HG02623 (cell line): ENCODE measurements around the gene TPGS2.
A peak's percentile ranks its signal among the peaks of the same experiment; 100 is the strongest.
"Not testable (repeated sequence)": the region's sequence is repeated elsewhere in the genome, so short reads cannot be mapped to it uniquely, and the experiment has no call there.

Source experiments
- ATAC-seq: cut with Tn5 transposase; IDR thresholded peaks from one replicate; pipeline ENCODE4 v1.9.1; 2021; ENCODE audit warnings: moderate library complexity; ENCODE audit not compliant: unreplicated experiment

Gene TPGS2

DNA sequence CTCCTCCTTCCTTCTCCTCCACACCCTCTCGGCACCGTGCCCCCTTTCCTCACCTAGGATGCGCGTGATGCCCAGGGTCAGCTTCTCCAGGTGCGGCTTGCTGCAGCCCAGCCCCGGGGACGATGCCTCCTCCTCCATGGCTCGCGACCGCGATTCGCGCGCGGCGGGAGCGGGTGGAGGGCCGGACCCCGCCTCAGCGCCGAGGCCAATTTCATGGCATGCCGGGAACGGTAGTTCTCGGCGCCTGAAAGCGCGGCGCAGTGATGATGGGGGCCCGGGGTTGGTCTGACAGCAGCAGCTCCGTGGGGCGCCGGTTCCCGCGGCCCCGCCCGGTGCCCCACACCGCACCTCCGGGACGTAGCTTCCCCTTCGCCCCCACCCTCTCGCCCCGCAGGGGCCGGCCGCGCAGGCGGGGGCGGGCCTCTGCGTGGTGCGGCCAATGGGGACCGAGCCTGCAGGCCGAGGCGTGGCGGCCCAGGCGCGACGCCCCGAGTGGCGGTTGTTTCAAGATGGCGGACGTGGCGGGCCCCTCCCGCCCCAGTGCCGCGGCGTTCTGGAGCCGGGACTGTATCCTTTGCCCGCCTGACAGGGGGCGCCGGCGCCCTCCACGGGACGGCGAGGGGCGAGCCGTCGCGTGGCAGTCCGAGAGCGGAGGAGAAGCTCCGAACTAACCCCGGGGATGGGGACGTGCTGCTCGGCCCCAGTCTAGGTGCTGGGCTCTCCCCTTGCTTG is at the start of gene TPGS2, which contains the start of gene KIAA1328:
TPGS2 (minus strand) TSS at position 373 of the 732 bp plus-strand sequence; CDS start at position 138, 235 bp downstream.
KIAA1328 (plus strand) TSS at position 498 of the 732 bp plus-strand sequence; CDS start at position 510, 12 bp downstream.
- peak; percentile 93 for ATAC-seq

- ATAC-seq, result not testable (repeated sequence)
Measured at GRCh38 chr18:36873826-36874225, 45.0 kb upstream of the TPGS2 start.

- no peak for ATAC-seq
Measured at GRCh38 chr18:36872329-36872728, 43.5 kb upstream of the TPGS2 start.

GRCh38 chr18:36871801-36872200 is 43.0 kb upstream of the TPGS2 start:
- ATAC-seq, result no peak

- no peak for ATAC-seq
Measured at GRCh38 chr18:36867056-36867455, 38.3 kb upstream of the TPGS2 start.

DNA sequence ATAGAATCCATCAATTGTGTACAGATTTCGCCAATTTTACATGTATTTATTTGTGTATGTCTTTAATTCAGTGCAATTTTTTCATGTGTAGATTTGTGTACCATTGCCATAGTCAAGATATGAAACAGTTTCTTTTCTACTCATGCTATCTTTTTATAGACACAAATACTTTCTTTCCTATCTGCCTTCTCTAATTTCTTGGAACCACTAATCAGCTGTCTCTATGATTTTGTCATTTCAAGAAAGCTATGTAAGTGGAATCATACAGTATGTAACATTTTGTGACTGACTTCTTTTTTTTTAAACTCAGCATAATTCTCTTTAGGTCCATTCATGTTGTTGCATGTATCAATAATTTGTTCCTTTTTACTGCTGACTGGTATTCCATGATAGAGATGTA is 33.4 kb upstream of the TPGS2 start:
- no peak for ATAC-seq

- no peak for ATAC-seq
Measured at GRCh38 chr18:36856815-36857214, 28.0 kb upstream of the TPGS2 start.

DNA sequence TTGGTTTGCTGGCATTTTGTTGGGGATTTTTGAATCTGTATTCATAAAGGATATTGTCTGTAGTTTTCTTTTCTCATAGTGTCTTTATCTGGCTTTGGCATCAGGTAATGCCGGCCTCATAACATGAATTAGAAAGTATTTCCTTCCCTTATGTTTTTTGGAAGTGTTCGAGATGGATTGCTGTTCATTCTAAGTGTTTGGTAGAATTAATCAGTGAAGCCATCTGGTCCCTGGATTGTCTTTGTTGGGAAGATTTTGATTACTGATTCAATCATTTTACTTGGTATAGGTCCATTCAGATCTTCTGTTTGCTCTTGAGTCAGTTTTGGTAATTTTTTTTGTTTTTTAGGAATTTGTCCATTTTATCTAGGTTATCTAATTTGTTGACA is 22.4 kb upstream of the TPGS2 start:
- ATAC-seq, result no peak

GRCh38 chr18:36850527-36851201 is 21.9 kb upstream of the TPGS2 start:
- ATAC-seq, result no peak

GRCh38 chr18:36849288-36850006 is 20.6 kb upstream of the TPGS2 start:
- no peak for ATAC-seq

DNA sequence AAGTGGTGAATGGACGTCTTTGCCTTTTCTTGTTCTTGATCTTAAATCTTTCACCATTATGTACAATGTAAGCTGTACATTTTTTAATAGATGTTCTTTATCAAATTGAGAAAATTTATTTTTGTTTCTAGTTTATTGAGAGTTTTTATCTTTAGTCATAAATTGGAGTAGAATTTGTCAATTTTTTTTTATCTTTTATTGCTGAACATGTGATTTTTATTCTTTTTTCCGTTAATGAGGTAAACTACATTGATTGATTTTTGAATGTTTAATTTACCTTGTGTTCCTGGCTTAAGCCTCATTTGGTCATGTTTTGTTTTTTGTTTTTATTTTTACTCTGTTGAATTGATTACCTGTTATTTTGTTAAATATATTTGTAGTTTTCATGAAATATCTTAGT is 19.8 kb upstream of the TPGS2 start:
- no peak for ATAC-seq

DNA sequence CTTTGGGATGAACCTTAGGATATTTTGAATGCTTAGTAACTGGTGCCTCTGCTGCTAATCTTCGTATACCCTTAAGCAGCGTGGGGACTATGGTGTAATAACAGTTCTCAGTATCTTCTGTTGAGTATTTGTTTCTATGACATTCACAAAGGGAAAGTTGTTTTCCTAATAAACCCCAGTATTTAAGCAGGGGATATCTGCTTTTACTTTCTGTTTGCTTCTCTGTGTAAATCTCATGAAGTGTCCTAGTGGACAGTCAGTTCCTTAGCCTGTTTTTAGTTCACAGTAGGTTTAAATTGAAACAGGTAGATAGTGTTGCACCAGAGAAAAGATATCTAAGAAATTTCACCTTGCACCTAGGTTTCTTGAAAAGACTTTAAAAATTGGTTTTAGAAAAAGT is 15.0 kb upstream of the TPGS2 start:
- no peak for ATAC-seq

DNA sequence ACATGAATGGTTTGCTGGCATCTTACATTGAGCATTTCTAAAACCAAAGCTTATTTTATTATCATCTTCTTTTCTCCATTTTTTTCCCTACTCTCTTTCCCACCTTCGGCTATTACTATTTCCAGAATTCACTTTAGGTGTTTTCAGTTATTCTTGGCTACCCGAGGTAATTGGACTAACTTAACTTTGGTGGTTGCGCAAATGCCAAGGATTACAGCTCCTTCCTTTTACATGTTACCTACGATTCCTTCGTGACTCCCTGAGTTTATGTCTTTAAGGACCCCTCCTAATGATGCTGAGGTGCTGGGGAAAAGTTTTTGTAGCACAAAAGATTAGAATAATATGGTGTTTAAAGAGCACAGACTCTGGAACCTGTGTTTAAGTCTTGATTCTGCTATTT is 14.4 kb upstream of the TPGS2 start:
- no peak for ATAC-seq

GRCh38 chr18:36839835-36840234 is 11.0 kb upstream of the TPGS2 start:
- no peak for ATAC-seq

- no peak for ATAC-seq
Measured at GRCh38 chr18:36835927-36836326, 7.1 kb upstream of the TPGS2 start.

DNA sequence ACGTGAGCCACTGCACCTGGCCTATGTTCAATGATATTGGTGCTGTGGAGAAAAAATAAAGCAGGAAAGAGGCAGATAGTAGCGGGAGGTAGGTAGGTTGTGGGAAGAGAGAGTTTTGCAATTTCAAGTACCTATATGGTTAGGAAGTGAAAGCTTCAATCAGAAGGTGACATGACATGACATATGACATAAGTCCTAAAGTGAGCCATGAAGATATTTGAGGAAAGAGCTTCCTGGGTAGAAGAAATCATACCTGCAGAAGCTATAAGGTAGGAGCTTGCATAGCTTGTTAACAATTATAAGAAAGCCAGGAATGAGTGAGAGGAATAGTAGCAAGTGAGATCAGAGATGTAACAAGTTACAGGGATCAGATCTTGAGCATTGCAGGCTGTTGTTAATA is 4.3 kb upstream of the TPGS2 start:
- ATAC-seq, result no peak

- ATAC-seq, result no peak
Measured at GRCh38 chr18:36831139-36831538, 2.3 kb upstream of the TPGS2 start.

GRCh38 chr18:36830158-36830495 is 1.3 kb upstream of the TPGS2 start:
- ATAC-seq, result no peak

DNA sequence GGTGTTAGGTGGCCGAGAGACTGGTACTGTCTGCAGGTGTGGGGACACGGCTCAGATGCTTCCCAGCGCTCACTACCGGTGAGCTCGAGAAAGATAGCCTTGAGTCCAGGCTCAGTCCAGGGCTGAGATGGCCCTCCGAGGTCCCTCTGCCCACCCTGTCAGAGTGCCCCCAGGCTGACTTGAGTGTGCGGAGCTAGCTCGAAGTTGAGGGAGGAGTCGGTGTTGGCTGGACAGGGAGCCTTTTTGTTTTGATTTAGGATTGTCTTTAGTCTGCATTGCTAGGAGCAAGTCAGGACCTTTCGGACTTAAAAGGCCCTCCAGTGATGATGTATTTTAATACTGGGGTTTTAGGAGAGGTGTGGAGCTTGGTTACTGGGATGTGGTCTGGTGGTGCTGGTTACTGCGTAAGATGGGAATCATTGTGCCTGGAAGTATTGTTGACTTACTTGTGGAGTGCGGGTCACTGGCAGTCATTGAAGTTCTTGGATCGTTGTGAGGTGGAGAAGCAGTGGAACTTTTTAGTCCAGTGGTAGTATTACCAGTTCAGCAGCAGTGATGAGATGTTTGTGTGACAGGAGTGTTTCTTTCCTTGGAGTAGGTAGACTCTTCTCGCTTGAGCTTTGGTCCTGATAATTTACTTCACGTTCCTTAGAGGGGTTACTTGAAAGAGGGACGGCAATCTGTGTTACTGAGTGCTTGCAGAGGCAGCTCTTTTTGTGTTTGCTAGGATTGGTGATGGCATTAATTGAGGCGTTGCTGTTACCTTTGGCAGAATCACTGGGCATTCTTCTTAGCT is 758 bp upstream of the TPGS2 start:
- ATAC-seq, result no peak

- ATAC-seq, result no peak
Measured at GRCh38 chr18:36828157-36828629, 609 bp downstream of the TPGS2 start.

DNA sequence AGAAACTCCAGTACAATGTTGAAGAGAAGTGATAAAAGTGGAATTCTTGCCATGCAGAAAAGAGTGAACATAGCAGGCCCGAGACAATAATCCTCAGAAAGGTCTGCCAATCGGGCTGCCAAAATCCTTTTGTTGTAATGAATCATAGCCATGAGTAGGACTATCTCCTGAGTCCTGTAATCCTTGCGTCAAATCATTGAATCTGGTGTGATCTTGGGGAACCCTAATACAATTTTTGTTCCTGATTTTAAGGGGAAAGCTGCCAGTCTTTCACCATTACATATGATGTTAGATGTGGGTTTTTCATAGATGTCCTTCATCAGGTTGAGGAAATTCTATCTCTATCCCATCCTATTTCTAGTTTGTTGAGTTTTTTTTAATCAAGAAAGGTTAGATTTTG is 2.2 kb downstream of the TPGS2 start:
- no peak for ATAC-seq
